GM23248 (cell line): Measurements from ENCODE around the gene GGTLC3.
"Not testable (repeated sequence)": the region's sequence is repeated elsewhere in the genome, so short reads cannot be mapped to it uniquely, and the experiment has no call there.

Experiments used
- EZH2 ChIP-seq: fragments of 200-600 bp; sonication (generic); IDR thresholded peaks from 2 replicates; pipeline ENCODE4 v1.6.1; 2018; ENCODE audit warnings: antibody characterized with exemption, mild to moderate bottlenecking; ENCODE audit not compliant: insufficient read depth, poor library complexity, severe bottlenecking
- EZH2phosphoT487 ChIP-seq: fragments of 200-600 bp; sonication (generic); IDR thresholded peaks from 2 replicates; pipeline ENCODE4 v1.6.1; 2018; ENCODE audit warnings: antibody characterized with exemption, moderate library complexity, mild to moderate bottlenecking, low read depth; ENCODE audit not compliant: insufficient read depth

DNA sequence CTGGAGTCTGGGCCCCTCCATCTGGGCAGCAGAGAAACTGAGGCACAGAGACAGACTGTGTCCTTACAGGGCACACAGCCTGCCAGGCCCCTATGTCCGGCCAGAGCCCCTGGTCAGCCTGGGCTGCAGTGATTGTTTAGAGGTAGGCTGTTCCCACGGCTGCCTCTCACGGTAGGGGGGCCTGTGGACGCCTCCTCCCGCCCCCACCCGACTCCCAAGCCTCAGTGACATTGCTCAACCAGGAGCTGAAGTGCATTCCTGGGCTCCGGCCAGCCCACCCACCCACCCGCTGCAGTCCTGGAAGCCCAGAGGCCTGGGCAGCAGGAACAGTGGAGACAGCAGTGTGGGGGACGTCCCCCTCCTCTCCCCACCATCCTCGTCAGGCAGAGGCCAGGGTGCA lies 4.5 kb downstream of the GGTLC3 start:
- TF ChIP-seq EZH2, EZH2phosphoT487: not testable (repeated sequence)
